H9 (cell line): Measurements from ENCODE around the gene IFI27L1. TPM values are rescaled to one million over a fixed set of nuclear protein-coding genes. Genes with fewer than 3 reads are reported as not detected.

ENCODE experiments used
- DNase-seq: peaks from one replicate; pipeline ENCODE4 v3.0.0-alpha.2; 2017
- H2AFZ ChIP-seq: one replicate; pipeline ENCODE4 v1.6.1; 2013; ENCODE audit warnings: mild to moderate bottlenecking, low read length, control low read depth, moderate library complexity
- H2AK5ac ChIP-seq: 2 replicates; pipeline ENCODE4 v1.6.1; 2013; ENCODE audit warnings: low read length, control low read depth, mixed read lengths; ENCODE audit not compliant: insufficient read length
- H2BK120ac ChIP-seq: one replicate; pipeline ENCODE4 v1.6.1; 2013; ENCODE audit warnings: low read depth, mild to moderate bottlenecking, low read length, control low read depth, inconsistent platforms; ENCODE audit not compliant: poor library complexity, severe bottlenecking
- H2BK12ac ChIP-seq: 2 replicates; pipeline ENCODE4 v1.6.1; 2013; ENCODE audit warnings: low read length, control low read depth, mixed read lengths, low read depth; ENCODE audit not compliant: insufficient read length
- H2BK15ac ChIP-seq: 2 replicates; pipeline ENCODE4 v1.6.1; 2013; ENCODE audit warnings: low read depth, low read length, control low read depth
- H2BK20ac ChIP-seq: one replicate; pipeline ENCODE4 v1.6.1; 2013; ENCODE audit warnings: low read depth, mild to moderate bottlenecking, low read length, control low read depth, inconsistent platforms; ENCODE audit not compliant: poor library complexity, severe bottlenecking
- H2BK5ac ChIP-seq: 2 replicates; pipeline ENCODE4 v1.6.1; 2013; ENCODE audit warnings: low read length, control low read depth, mixed read lengths; ENCODE audit not compliant: insufficient read length
- H3K14ac ChIP-seq: 2 replicates; pipeline ENCODE4 v1.6.1; 2013; ENCODE audit warnings: low read length, control low read depth; ENCODE audit not compliant: insufficient read depth
- H3K18ac ChIP-seq: 2 replicates; pipeline ENCODE4 v1.6.1; 2013; ENCODE audit warnings: low read depth, mild to moderate bottlenecking, mixed read lengths, low read length, control low read depth; ENCODE audit not compliant: insufficient read length
- H3K23ac ChIP-seq: 2 replicates; pipeline ENCODE4 v1.6.1; 2013; ENCODE audit warnings: low read length, control low read depth, mixed read lengths, low read depth; ENCODE audit not compliant: insufficient read length
- H3K23me2 ChIP-seq: 2 replicates; pipeline ENCODE4 v1.6.1; 2013; ENCODE audit warnings: low read depth, mild to moderate bottlenecking, mixed read lengths, low read length, control low read depth; ENCODE audit not compliant: insufficient read length, poor library complexity, severe bottlenecking
- H3K27ac ChIP-seq: 2 replicates; pipeline ENCODE4 v1.5.1; 2013; ENCODE audit warnings: low read length, control low read depth, mixed read lengths, low read depth; ENCODE audit not compliant: insufficient read length
- H3K27me3 ChIP-seq: 2 replicates; pipeline ENCODE4 v1.6.1; 2013; ENCODE audit warnings: low read length, control low read depth, inconsistent platforms; ENCODE audit not compliant: insufficient read depth
- H3K4ac ChIP-seq: 2 replicates; pipeline ENCODE4 v1.6.1; 2013; ENCODE audit warnings: low read depth, mild to moderate bottlenecking, control low read depth, inconsistent platforms, low read length, moderate library complexity
- H3K4me1 ChIP-seq: 2 replicates; pipeline ENCODE4 v1.6.1; 2013; ENCODE audit warnings: low read length, control low read depth, inconsistent platforms; ENCODE audit not compliant: insufficient read depth
- H3K4me2 ChIP-seq: 2 replicates; pipeline ENCODE4 v1.6.1; 2013; ENCODE audit warnings: low read length, control low read depth, mixed read lengths; ENCODE audit not compliant: insufficient read length, insufficient read depth
- H3K56ac ChIP-seq: 2 replicates; pipeline ENCODE4 v1.6.1; 2013; ENCODE audit warnings: low read depth, mild to moderate bottlenecking, mixed read lengths, low read length, control low read depth; ENCODE audit not compliant: insufficient read length
- H3K79me1 ChIP-seq: 2 replicates; pipeline ENCODE4 v1.6.1; 2013; ENCODE audit warnings: low read depth, mild to moderate bottlenecking, moderate library complexity, low read length, control low read depth, inconsistent platforms; ENCODE audit not compliant: insufficient read depth, poor library complexity, severe bottlenecking
- H3K79me2 ChIP-seq: 2 replicates; pipeline ENCODE4 v1.6.1; 2013; ENCODE audit warnings: low read length, control low read depth, inconsistent platforms; ENCODE audit not compliant: insufficient read depth
- H3K9ac ChIP-seq: 2 replicates; pipeline ENCODE4 v1.6.1; 2013; ENCODE audit warnings: low read length, control low read depth, mixed read lengths; ENCODE audit not compliant: insufficient read length; ENCODE audit errors: extremely low read depth
- H3K9me3 ChIP-seq: one replicate; pipeline ENCODE4 v1.6.1; 2013; ENCODE audit warnings: low read depth, low read length, inconsistent platforms; ENCODE audit not compliant: control insufficient read depth
- H3T11ph ChIP-seq: one replicate; pipeline ENCODE4 v1.6.1; 2013; ENCODE audit warnings: mild to moderate bottlenecking, low read length, control low read depth, inconsistent platforms
- H4K20me1 ChIP-seq: one replicate; pipeline ENCODE4 v1.6.1; 2013; ENCODE audit not compliant: control insufficient read depth, insufficient read length, insufficient read depth
- H4K5ac ChIP-seq: 2 replicates; pipeline ENCODE4 v1.6.1; 2013; ENCODE audit warnings: low read depth, mild to moderate bottlenecking, mixed read lengths, low read length, control low read depth; ENCODE audit not compliant: insufficient read length
- H4K8ac ChIP-seq: replicated peaks from 2 replicates; pipeline ENCODE4 v1.6.1; 2013; ENCODE audit warnings: low read length, control low read depth, mixed read lengths, low read depth; ENCODE audit not compliant: insufficient read length
- H4K91ac ChIP-seq: 2 replicates; pipeline ENCODE4 v1.6.1; 2013; ENCODE audit warnings: low read depth, mild to moderate bottlenecking, moderate library complexity, mixed read lengths, low read length, control low read depth; ENCODE audit not compliant: insufficient read length
- H3K27ac Mint-ChIP-seq, 3 experiments: 2 replicates in 2 of 3; 3 replicates in 1 of 3; pipeline ENCODE4 v1.8.0; 2020 to 2021; ENCODE audit warnings: mixed read lengths in 3 of 3, mild to moderate bottlenecking in 1 of 3, moderate library complexity in 1 of 3
- H3K27me3 Mint-ChIP-seq: 2 replicates; pipeline ENCODE4 v1.8.0; 2021; ENCODE audit warnings: low read depth, mild to moderate bottlenecking, moderate library complexity, mixed read lengths
- H3K36me3 Mint-ChIP-seq, 3 experiments: 2 replicates in 2 of 3; 3 replicates in 1 of 3; pipeline ENCODE4 v1.8.0; 2020 to 2021; ENCODE audit warnings: low read depth in 3 of 3, mixed read lengths in 3 of 3; ENCODE audit not compliant: insufficient read depth in 1 of 3
- H3K4me1 Mint-ChIP-seq, 2 experiments: 2 replicates each; pipeline ENCODE4 v1.8.0; 2020; ENCODE audit warnings: mixed read lengths in 2 of 2
- H3K4me3 Mint-ChIP-seq, 2 experiments: 2 replicates in 1 of 2; 3 replicates in 1 of 2; pipeline ENCODE4 v1.8.0; 2020 to 2021; ENCODE audit warnings: mild to moderate bottlenecking in 2 of 2, mixed read lengths in 2 of 2, moderate library complexity in 1 of 2
- H3K9me3 Mint-ChIP-seq, 2 experiments: 2 replicates in 1 of 2; 3 replicates in 1 of 2; pipeline ENCODE4 v1.8.0; 2020; ENCODE audit warnings: mild to moderate bottlenecking in 2 of 2, mixed read lengths in 2 of 2, moderate library complexity in 1 of 2
- CTCF ChIP-seq: fragments of 200-600 bp; sonication (generic); conservative IDR thresholded peaks from 3 replicates; pipeline ENCODE4 v1.8.0; 2021; ENCODE audit warnings: antibody characterized with exemption, mild to moderate bottlenecking
- WGBS: extraction: QIAGEN DNeasy Blood & Tissue Kit; methylation state at CpG from one replicate; pipeline ENCODE4 v1.1.7; 2013; ENCODE audit warnings: missing lambda C conversion rate, low lambda C conversion rate, mixed read lengths; ENCODE audit not compliant: insufficient read length; ENCODE audit errors: extremely low coverage; 5-methylcytosine and 5-hydroxymethylcytosine counted together
- total RNA-seq: library from RNA; stranded (reverse); gene quantifications from 2 replicates; pipeline ENCODE4 v1.2.1, GENCODE V29; 2021

IFI27L1 gene
- total RNA-seq, 1 experiment from 2014 or later = 27.4 TPM

DNA sequence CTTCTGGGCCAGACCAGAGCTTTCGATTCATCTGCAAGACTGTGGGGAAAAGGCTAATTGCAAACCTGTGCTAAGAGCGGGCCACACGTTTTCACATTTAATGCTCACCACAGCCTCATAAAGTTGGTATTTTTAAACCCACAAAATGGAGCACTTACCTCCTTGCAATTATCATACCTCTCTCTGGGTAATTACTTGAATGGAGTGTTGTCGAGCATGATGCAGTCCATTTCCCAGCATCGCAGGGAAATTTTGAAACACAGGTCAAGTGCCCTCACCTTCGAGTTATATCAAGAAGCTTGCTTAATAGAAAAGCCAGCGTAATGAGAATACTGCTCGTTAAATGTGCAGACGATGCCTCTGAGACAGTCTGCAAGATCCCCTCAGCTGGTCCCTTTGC lies 57.1 kb downstream of the IFI27L1 start:
- H2AK5ac ChIP-seq = no peak overlapping the region
- peaks cover 2% of the 10 kb centered on the region for H3K23me2 ChIP-seq
- WGBS = no CpG with 5 or more reads among the region's 9 CpGs
- Mint-ChIP-seq H3K9me3 (peaks cover 14 to 15% of the 10 kb centered on the region in 2 experiments), H3K4me1 (peaks cover 16 to 18% of the 10 kb centered on the region in 2 experiments), H3K36me3 (peaks cover 0 to 18% (median 6%) of the 10 kb centered on the region in 3 experiments; a peak in 4 of 7 replicates), H3K27me3 (peaks cover 12% of the 10 kb centered on the region), H3K27ac (no peak overlapping the region), H3K4me3 (no peak overlapping the region)
- no peak overlapping the region for H3K18ac ChIP-seq
- H3T11ph ChIP-seq = no peak overlapping the region
- H3K9me3 ChIP-seq = no peaks in the 10 kb centered on the region
- H3K4ac ChIP-seq = no peak overlapping the region
- no peak overlapping the region for H3K14ac ChIP-seq
- H3K56ac ChIP-seq = no peak overlapping the region
- no peak overlapping the region for H2BK120ac ChIP-seq
- peaks cover 4% of the 10 kb centered on the region; the same call in 1 of the 2 replicates for H3K4me1 ChIP-seq
- H4K91ac ChIP-seq = no peak overlapping the region
- no peaks in the 10 kb centered on the region for H3K27me3 ChIP-seq
- no peak for DNase-seq
- H3K23ac ChIP-seq = no peak overlapping the region
- no peaks in the 10 kb centered on the region for H4K20me1 ChIP-seq
- H3K9ac ChIP-seq = no peak overlapping the region
- no peak overlapping the region for H4K8ac ChIP-seq
- no peak for TF ChIP-seq CTCF
- no peak overlapping the region for H3K4me2 ChIP-seq
- H2BK12ac ChIP-seq = no peak overlapping the region
- no peak overlapping the region for H2AFZ ChIP-seq
- H3K27ac ChIP-seq = no peak overlapping the region
- no peak overlapping the region for H2BK5ac ChIP-seq
- H2BK20ac ChIP-seq = no peak overlapping the region
- H3K79me1 ChIP-seq = no peaks in the 10 kb centered on the region
- H4K5ac ChIP-seq = no peak overlapping the region
- H3K79me2 ChIP-seq = no peaks in the 10 kb centered on the region
- no peak overlapping the region for H2BK15ac ChIP-seq
